Measurements from ENCODE around the gene BRCA2.

DNA sequence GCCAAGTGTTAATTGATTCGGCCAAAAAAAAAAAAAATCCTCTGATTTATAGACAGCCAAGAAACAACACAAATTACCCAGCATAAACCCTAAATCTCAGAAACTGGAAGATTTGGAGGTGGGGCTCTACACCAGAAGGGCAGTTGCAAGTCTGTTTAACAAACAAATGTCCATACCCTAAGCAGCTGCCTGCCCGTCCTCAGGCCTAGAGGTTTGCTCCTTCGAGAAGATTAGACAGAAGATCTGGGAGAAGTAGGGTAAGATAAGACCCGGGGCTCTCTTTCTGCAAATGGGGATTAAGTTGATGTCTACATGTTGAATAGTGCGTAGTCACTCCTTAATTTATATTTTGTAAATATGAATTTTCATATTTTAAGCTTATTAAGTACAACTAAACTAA, 116.1 kb downstream of the BRCA2 start:
- TF ChIP-seq POLR2A (IDR thresholded peaks at IDR 0.05; ENCODE audit: extremely low read depth, insufficient read length): no peak
- TF ChIP-seq, protein P1, sequence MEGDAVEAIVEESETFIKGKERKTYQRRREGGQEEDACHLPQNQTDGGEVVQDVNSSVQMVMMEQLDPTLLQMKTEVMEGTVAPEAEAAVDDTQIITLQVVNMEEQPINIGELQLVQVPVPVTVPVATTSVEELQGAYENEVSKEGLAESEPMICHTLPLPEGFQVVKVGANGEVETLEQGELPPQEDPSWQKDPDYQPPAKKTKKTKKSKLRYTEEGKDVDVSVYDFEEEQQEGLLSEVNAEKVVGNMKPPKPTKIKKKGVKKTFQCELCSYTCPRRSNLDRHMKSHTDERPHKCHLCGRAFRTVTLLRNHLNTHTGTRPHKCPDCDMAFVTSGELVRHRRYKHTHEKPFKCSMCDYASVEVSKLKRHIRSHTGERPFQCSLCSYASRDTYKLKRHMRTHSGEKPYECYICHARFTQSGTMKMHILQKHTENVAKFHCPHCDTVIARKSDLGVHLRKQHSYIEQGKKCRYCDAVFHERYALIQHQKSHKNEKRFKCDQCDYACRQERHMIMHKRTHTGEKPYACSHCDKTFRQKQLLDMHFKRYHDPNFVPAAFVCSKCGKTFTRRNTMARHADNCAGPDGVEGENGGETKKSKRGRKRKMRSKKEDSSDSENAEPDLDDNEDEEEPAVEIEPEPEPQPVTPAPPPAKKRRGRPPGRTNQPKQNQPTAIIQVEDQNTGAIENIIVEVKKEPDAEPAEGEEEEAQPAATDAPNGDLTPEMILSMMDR (IDR thresholded peaks at IDR 0.05; ENCODE audit: low read depth, low read length): no peak

Measured in NB4 (cell line).